Astrocyte of the spinal cord (primary cell): ENCODE data around the gene NACC2.
"Not testable (repeated sequence)": the region's sequence is repeated elsewhere in the genome, so short reads cannot be mapped to it uniquely, and the experiment has no call there.

Source experiments
- DNase-seq: peaks from one replicate; pipeline ENCODE4 v3.0.0; 2011; ENCODE audit warnings: low read depth, low spot score
- H3K4me3 ChIP-seq: 2 replicates; pipeline ENCODE4 v1.5.1; 2011; ENCODE audit warnings: low read depth, mild to moderate bottlenecking, low read length, moderate library complexity
- CTCF ChIP-seq: IDR thresholded peaks from 2 replicates; pipeline ENCODE4 v1.5.1; 2012; ENCODE audit warnings: low read depth, mild to moderate bottlenecking, low read length, inconsistent platforms
- in situ Hi-C: cut with HindIII; loops from 2 replicates; pipeline ENCODE4 v1.10.0; 2017; ENCODE audit warnings: low sequenced_read_pairs

NACC2 gene

GRCh38 chr9:135968601-135969000 is 126.5 kb downstream of the NACC2 start:
- DNase-seq: no peak
- in situ Hi-C loops: no loop called here
- no peak overlapping the region for H3K4me3 ChIP-seq
- TF ChIP-seq CTCF: no peak

GRCh38 chr9:135968083-135968476 is 127.0 kb downstream of the NACC2 start:
- H3K4me3 ChIP-seq: no peak overlapping the region
- TF ChIP-seq CTCF: no peak
- in situ Hi-C loops: no loop called here
- no peak for DNase-seq

GRCh38 chr9:135966916-135967260 is 128.2 kb downstream of the NACC2 start:
- in situ Hi-C loops, DNase-seq, H3K4me3 ChIP-seq: not testable (repeated sequence)

GRCh38 chr9:135965124-135965756 is 129.8 kb downstream of the NACC2 start:
- no peak for DNase-seq
- in situ Hi-C loops: no loop called here
- no peak for TF ChIP-seq CTCF
- no peak overlapping the region for H3K4me3 ChIP-seq

- no peak for TF ChIP-seq CTCF
- no peak overlapping the region for H3K4me3 ChIP-seq
- no peak for DNase-seq
- in situ Hi-C loops: no loop called here
Observed at GRCh38 chr9:135963938-135964337, 131.2 kb downstream of the NACC2 start.

GRCh38 chr9:135963338-135963737 is 131.8 kb downstream of the NACC2 start:
- TF ChIP-seq CTCF: no peak
- in situ Hi-C loops: no loop called here
- H3K4me3 ChIP-seq: no peak overlapping the region
- DNase-seq: no peak

GRCh38 chr9:135962696-135963307 is 132.3 kb downstream of the NACC2 start:
- no peak overlapping the region for H3K4me3 ChIP-seq
- no peak for TF ChIP-seq CTCF
- in situ Hi-C loops: no loop called here
- DNase-seq: no peak
